Hematopoietic multipotent progenitor cell treated with erythropoietin and hydrocortisone succinate and interleukin-3 and kit ligand, for 15 days (in vitro differentiated cells): ENCODE data around the gene MAPK8IP2.
"Not testable (repeated sequence)": the region's sequence is repeated elsewhere in the genome, so short reads cannot be mapped to it uniquely, and the experiment has no call there.

Experiments
- DNase-seq: peaks from one replicate; pipeline ENCODE4 v3.0.0-alpha.2; 2015; ENCODE audit warnings: low spot score

The MAPK8IP2 gene

DNA sequence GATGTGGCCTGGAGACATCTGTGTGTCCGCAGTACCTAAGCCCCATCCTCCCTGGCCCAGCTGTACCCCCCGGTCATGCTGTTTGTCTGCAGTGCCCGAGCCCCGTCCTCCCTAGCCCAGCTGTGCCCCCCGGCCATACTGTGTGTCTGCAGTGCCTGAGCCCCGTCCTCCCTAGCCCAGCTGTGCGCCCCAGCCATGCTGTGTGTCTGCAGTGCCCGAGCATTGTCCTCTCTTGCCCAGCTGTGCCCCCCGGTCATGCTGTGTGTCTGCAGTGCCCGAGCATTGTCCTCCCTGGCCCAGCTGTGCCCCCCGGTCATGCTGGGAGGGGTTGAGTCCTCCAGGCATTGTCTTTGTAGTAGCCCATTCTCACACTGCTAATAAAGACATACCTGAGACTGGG is 35.0 kb downstream of the MAPK8IP2 start:
- no peak for DNase-seq

DNA sequence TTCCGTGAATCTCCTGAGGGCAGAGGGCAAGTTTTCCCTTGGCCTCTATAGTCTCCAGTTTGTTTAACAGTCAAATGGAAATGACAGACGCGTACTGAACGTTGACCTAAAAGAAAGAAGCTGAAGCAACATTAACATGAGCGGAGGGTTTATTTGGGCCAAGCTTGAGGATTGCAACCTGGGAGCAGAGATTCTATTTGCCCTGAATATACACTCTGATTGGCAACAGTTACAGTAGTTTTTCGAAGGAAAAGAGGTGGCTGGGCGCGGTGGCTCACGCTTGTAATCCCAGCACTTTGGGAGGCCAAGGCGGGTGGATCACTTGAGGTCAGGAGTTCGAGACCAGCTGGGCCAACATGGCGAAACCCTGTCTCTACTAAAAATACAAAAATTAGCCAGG is 39.7 kb downstream of the MAPK8IP2 start:
- not testable (repeated sequence) for DNase-seq

DNA sequence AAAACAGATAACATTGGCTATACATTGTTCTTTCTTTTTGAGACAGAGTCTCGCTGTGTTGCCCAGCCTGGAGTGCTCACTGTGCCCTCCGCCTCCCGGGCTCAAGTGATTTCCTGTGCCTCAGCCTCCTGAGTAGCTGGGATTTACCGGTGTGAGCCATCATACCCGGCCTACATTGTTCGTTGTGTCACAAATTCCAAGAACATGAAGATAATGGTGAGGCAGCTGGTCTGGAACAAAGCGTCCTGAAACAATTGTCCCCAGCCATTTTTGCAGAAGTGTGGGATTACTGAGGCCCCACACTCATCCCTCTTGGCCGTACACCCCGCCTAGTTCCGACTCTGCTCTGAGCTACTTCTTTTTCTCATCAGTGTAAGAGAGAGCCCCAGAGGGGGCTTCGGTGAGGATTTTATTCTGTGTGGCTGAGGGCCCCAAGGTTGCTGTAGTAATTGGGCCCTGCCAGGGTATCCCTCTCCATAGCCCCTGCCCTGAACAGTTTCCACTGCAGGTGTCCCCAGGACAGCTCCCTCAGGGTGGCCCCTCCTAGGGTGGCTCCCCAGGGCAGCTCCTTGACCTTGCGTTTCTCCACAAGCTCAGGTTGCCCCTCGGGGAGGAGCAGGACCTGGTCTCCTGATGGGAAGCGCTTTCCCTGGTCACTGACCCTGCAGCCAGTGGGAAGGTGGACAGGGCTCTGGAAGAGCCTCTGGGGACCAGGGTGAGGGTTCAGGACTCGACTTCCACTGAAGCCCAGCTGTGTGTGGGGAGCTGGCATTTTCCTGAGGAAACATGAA is 40.5 kb downstream of the MAPK8IP2 start:
- no peak for DNase-seq

DNA sequence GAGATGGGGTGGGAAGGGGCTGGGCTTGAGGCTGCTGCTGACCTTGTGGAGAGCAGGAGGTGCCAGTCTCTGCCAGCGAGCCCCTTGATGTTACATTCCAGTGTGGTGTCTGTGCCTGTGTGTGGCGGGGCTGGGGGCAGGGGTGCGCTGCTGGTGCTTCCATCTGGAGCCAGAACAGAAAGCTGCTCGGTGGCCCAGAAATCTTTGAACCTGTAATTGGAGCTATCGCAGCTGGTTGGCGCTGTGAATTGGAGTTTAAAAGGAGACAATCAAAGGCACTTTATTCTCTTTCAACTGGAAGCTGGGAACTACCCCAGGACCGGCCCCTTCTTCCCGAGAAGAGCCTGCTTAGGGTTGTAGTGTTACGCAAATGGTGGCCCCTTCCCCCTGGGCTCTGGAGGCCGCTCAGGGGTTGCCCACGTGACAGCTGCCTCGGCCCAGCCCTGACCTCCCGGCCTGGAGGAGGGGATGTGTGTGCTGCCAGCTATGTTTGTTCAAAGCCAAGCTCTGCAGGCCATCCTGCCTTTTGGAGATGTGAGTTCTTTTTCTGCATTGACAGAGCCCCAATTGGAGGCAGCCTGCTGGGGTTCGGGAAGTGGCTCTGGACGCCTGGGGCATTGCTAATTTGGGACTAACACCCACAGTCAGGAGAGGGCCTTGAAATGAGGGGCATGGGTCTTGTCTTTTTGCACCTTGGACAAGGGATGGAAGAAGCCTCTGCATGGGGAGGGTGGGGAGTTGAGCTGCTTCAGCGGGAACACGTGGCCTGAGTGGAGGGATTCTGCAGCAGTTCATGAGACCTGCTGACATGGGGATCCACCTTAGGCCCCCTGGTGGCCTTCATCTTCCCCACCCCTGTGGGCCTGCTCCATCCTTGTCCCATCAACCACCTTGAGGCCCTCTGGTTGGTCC is 41.4 kb downstream of the MAPK8IP2 start:
- DNase-seq: no peak

DNA sequence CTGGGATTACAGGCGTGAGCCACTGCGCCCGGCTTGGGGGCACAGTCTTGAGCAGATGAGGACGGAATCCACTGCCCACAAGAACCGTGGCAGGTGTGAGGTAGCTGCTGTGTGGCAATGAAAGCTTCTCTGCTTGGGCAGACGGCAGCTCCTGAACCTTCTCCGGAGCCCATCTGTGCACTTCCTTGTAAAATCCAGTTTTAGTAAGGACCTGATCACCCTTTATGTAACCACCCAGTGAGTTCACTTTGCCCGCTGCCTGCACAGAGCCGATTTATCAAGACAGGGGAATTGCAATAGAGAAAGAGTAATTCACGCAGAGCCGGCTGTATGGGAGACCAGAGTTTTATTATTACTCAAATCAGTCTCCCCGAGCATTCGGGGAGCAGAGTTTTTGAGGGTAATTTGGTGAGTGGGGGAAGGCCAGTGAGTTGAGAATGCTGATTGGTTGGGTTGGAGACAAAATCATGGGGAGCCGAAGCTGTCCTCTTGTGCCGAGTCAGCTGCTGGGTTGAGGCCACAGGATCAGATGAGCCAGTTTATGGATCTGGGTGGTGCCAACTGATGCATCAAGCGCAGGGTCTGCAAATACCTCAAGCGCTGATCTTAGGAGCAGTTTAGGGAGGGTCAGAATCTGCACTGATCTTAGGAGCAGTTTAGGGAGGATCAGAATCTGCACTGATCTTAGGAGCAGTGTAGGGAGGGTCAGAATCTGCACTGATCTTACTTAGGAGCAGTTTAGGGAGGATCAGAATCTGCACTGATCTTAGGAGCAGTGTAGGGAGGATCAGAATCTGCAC is 42.6 kb downstream of the MAPK8IP2 start:
- DNase-seq: not testable (repeated sequence)

DNA sequence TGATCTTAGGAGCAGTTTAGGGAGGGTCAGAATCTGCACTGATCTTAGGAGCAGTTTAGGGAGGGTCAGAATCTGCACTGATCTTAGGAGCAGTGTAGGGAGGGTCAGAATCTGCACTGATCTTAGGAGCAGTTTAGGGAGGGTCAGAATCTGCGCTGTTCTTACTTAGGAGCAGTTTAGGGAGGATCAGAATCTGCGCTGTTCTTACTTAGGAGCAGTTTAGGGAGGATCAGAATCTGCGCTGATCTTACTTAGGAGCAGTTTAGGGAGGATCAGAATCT is 43.2 kb downstream of the MAPK8IP2 start:
- not testable (repeated sequence) for DNase-seq

DNA sequence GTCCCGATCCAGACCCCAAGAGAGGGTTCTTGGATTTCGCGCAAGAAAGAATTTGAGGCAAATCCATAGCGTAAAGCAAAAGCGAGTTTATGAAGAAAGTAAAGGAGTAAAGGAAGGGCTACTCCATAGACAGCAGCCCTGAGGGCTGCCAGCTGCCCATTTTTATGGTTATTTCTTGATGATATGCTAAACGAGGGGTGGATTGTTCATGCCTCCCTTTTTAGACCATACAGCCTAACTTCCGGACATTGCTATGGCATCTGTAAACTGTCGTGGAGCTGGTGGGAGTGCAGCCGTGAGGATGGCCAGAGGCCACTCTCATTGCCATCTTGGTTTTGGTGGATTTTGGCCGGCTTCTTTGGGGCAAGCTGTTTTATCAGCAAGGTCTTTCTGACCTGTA is 52.7 kb downstream of the MAPK8IP2 start:
- DNase-seq: no peak

DNA sequence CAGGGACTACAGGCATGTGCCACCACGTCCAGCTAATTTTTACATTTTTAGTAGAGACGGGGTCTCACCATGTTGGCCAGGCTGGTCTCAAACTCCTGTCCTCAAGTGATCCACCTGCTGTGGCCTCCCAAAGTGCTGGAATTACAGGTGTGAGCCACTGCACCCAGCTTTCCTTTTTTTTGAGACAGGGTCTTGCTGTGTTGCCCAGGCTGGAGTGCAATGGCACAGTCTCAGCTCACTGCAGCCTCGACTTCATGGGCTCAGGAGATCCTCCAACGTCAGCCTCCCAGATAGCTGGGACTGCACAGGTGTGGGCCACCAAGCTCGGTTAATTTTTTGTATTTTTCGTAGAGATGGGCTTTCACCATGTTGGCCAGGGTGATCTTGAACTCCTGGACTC is 54.1 kb downstream of the MAPK8IP2 start:
- not testable (repeated sequence) for DNase-seq

DNA sequence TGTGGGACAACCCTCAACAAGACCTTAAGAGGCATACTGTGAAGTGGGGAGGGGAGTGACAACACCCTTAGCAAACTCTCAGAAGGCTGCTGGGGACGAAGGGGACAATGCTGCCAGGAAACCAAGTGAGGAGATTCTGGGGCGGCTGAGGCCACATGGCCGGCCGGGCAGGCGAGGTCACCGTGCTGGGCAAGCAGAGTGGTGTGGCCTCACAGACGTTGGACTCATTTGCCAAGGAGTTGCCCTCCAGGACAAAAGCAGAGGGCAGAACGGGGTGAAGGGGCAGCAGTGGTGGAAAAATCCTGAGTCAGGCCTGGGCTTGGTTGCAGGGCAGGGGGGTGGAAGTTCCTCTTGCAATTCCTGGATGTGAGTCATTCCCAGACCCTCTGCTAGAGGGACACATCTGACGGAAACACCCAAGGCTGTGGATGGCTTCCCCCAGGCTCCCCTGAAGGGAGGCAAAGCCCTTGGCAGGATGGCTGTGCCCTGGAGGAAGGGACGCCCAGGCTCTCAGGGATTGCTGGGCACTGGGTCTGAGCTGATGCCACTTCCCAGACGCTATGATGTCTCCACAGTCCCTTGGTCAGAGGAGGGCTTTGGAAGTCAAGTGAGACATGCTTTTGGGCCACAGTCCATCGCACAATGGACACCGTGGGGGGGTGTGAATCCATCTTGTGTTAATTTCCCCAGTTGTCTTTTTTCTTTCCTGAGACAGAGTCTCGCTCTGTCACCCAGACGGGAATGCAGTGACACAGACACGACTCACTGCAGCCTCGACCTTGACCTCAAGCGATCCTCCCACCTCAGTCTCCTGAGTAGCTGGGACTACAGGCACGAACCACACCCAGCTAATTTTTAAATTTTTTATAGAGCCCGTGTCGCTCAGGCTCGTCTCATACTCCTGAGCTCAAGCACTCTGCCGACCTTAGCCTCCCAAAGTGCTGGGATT is 55.8 kb downstream of the MAPK8IP2 start:
- DNase-seq: no peak

DNA sequence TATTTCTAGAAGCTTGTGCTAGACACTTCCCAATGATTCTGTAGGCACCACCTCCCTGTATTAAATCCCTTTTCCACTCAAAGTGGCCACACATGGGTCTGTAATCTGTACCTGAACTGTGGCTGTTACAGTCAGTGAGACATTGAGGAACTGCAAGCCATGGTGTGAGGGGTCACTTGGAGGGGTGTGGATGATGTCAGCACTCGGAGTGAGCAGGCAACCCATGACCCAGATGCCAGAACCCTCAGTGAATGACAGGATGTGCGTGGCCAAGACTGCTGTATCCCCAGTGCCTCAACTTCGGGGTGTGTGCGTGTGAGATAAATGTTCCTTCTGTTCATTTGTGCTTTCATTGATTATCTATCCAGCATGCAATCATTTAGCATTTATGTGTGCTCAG is 57.3 kb downstream of the MAPK8IP2 start:
- DNase-seq: no peak

DNA sequence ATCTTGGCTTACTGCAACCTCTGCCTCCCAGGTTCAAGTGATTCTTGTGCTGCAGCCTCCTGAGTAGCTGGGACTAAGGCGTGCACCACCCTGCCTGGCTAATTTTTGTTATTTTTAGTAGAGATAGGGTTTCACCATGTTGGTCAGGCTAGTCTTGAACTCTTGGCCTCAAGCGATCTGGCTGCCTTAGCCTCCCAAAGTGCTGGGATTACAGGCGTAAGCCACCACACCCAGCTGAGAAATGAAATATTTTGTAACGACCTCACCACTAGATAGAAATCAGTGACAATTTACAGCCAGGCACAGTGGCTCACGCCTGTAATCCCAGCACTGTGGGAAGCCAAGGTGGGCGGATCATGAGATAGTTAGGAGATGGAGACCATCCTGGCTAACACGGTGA is 59.1 kb downstream of the MAPK8IP2 start:
- not testable (repeated sequence) for DNase-seq

DNA sequence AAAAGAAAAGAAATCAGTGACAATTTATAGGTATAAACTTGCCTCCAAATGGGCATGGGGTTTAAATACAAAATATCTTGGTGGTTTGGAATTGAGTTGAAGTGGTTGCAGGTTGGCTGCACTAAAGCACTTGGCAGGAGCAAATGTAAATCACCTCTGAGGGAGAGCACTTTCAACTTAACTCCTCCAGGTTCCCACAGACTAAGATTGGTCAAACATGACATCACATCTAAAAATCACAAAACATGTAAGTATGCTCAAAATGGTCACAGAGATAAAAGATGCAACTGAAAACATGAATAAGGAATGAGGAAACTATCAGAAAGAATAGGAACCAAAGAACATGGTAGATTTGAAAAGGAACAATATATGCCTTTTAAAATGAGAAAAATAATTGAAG is 59.7 kb downstream of the MAPK8IP2 start:
- DNase-seq: no peak
